ENCODE data around the gene AAGAB.

GRCh38 chr15:67157521-67158252 lies 96.8 kb downstream of the AAGAB start:
- TF ChIP-seq POLR2A (IDR thresholded peaks at IDR 0.05), result no peak
- TF ChIP-seq CTCF (IDR thresholded peaks at IDR 0.05), result no peak

Measured in testis (tissue), 2 donors.